Body of pancreas (tissue), 4 donors: ENCODE data around the gene RTBDN.

ENCODE experiments used
- CTCF ChIP-seq, 7 experiments: fragments of 450-650 bp in 4 of 7; fragments of 200-600 bp in 3 of 7; sonication (generic) in 3 of 7; IDR thresholded peaks; one replicate each; pipeline ENCODE4 v1.5.1; 2016 to 2019; ENCODE audit warnings: antibody characterized with exemption in 7 of 7
- POLR2A ChIP-seq, 3 donors: fragments of 450-650 bp; IDR thresholded peaks; one replicate each; pipeline ENCODE4 v1.6.1; 2016; ENCODE audit warnings: antibody characterized with exemption in 3 of 3, mild to moderate bottlenecking in 2 of 3

- no peak for TF ChIP-seq POLR2A (IDR thresholded peaks at IDR 0.05)
- no peak for TF ChIP-seq CTCF (IDR thresholded peaks at IDR 0.05)
Measured at GRCh38 chr19:12859546-12859945, 25.2 kb upstream of the RTBDN start.
